ENCODE data around the gene CCDC121.

Gene CCDC121

DNA sequence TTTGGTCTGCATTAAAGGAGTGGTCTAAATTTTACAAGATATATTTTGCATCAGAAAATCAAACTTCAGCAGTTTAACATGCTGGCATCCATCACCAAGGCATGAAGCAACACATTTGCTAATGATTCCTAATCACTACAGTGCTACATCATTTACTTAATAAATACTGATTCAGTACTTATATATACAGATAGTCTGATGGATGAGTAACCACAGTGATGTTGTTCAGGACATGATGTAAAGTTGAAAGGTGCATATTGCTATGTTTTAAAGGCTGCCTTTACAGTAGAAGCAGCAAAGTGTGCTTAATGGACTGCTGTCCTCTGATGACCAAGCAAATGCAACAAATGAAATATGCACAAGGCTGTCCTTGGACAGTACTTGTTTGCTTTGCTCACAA is 23.5 kb upstream of the CCDC121 start:
- no peak for DNase-seq (ENCODE audit: low read depth)
- TF ChIP-seq, protein P1, sequence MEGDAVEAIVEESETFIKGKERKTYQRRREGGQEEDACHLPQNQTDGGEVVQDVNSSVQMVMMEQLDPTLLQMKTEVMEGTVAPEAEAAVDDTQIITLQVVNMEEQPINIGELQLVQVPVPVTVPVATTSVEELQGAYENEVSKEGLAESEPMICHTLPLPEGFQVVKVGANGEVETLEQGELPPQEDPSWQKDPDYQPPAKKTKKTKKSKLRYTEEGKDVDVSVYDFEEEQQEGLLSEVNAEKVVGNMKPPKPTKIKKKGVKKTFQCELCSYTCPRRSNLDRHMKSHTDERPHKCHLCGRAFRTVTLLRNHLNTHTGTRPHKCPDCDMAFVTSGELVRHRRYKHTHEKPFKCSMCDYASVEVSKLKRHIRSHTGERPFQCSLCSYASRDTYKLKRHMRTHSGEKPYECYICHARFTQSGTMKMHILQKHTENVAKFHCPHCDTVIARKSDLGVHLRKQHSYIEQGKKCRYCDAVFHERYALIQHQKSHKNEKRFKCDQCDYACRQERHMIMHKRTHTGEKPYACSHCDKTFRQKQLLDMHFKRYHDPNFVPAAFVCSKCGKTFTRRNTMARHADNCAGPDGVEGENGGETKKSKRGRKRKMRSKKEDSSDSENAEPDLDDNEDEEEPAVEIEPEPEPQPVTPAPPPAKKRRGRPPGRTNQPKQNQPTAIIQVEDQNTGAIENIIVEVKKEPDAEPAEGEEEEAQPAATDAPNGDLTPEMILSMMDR (IDR thresholded peaks at IDR 0.05; ENCODE audit: control insufficient read depth, insufficient read depth, low read depth, low read length, missing control alignments) = no peak
- no peak overlapping the region for H3K4me3 ChIP-seq (ENCODE audit: control insufficient read depth, low read depth, low read length)

DNA sequence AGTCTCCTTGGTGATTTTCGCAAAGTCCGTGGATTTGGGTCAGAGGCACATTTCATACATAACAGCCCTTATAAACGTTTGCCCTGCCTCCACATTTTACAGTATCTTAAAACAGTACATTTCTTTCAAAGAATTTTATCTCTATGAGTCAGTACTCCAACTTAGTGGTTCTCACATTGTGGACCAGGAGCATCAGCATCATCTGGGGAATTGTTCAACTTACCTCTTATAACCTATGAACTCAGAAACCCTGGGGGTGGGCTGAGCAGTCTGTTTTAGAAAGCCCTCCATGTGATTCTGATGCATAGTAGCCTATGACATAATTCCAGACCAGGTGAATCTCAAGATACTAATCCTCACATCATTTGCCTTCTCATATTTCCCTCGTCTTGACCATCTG is 22.2 kb upstream of the CCDC121 start:
- TF ChIP-seq, protein P1 (IDR thresholded peaks at IDR 0.05; ENCODE audit: control insufficient read depth, insufficient read depth, low read depth, low read length, missing control alignments) = no peak

DNA sequence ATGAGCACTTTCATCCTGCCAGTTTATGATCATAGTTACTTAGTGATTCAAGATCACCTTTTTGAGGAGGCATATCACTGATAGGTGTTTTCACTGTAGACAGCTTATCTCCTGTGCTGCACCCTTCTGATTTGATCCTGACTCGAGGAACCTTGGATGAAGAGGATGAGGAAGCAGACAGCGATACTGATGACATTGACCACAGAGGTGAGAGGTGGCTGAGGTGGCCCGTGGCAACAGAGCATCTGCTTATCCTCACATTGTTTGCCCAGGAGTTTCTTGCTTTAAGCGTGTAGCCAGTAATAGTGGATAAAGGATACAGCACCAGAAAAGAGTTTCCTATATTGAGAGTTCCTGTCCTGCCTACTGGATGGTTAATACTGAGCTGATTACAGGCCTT is 18.9 kb upstream of the CCDC121 start:
- TF ChIP-seq, protein P1 (IDR thresholded peaks at IDR 0.05; ENCODE audit: control insufficient read depth, insufficient read depth, low read depth, low read length, missing control alignments) = no peak
- no peak for DNase-seq (ENCODE audit: low read depth)

More for the DNA sequence above, 22.2 kb upstream of the CCDC121 start:
- H3K4me3 ChIP-seq (ENCODE audit: control insufficient read depth, low read depth, low read length) = no peak overlapping the region
- DNase-seq (ENCODE audit: low read depth) = no peak

DNA sequence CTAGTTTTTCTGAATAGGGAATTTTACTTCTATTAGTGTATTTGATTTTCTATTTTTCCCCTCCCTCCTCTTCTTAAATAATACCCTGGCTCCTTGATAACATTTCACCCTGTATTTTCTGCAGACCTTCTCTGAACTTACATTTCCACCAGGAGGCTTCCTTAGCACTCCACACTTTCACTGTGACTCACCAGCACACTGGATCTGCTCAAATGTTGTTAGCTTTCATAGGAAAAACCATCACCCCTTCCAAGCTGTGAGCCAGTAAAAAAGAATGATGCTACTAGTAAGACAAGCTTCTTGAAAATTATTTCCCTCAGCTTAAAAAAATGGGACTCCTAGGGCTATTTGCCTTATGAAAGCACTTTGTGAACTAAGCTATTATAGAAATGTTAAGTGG is 18.5 kb upstream of the CCDC121 start:
- no peak overlapping the region for H3K4me3 ChIP-seq (ENCODE audit: control insufficient read depth, low read depth, low read length)
- no peak for DNase-seq (ENCODE audit: low read depth)
- TF ChIP-seq, protein P1 (IDR thresholded peaks at IDR 0.05; ENCODE audit: control insufficient read depth, insufficient read depth, low read depth, low read length, missing control alignments) = no peak

More for the DNA sequence above, 18.9 kb upstream of the CCDC121 start:
- H3K4me3 ChIP-seq (ENCODE audit: control insufficient read depth, low read depth, low read length) = no peak overlapping the region

DNA sequence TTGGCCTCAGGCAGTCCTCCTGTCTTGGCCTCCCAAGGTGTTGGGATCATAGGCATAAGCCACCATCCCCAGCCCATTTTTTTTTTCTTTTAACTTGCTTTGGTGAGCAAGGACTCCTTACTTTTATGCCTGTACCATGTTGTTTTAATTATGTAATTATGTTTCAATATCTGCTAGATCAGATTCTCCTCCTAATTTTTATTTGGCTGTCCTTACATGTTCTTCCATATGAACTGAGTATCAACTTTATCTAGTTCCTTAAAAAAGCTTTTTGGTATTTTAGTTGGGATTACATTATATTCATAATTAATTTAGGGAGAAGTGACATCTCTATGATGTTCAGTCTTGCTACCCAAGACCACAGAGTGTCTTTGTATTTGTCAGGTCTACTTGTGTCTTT is 16.4 kb upstream of the CCDC121 start:
- no peak for DNase-seq (ENCODE audit: low read depth)
- TF ChIP-seq, protein P1 (IDR thresholded peaks at IDR 0.05; ENCODE audit: control insufficient read depth, insufficient read depth, low read depth, low read length, missing control alignments) = no peak
- no peak overlapping the region for H3K4me3 ChIP-seq (ENCODE audit: control insufficient read depth, low read depth, low read length)

DNA sequence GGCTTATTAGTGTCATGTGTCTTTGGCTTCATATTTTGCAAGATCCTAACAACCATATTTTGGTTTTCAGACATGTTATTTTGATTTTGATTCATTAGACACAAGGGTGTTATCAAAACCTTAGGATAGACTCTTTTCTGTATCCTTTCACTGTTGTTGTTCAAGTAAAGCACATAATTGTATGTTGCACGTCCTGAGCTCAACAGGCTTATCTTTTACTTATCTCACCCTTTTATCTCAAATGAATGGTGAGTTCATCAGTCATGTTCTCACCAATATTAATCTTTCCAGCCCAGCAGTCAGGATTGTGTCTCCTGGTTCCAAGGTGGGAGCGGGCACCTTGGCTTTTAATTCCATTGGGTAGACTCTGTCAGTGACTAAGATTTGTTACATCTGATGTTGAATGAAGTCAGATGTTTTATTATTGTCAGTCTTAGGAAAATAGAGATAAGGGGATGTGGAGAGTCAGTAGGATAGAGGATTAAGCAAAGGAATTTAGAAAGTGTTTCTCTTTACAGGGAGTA is 12.0 kb upstream of the CCDC121 start:
- H3K4me3 ChIP-seq (ENCODE audit: control insufficient read depth, low read depth, low read length) = no peak overlapping the region
- no peak for DNase-seq (ENCODE audit: low read depth)
- TF ChIP-seq, protein P1 (IDR thresholded peaks at IDR 0.05; ENCODE audit: control insufficient read depth, insufficient read depth, low read depth, low read length, missing control alignments) = no peak

DNA sequence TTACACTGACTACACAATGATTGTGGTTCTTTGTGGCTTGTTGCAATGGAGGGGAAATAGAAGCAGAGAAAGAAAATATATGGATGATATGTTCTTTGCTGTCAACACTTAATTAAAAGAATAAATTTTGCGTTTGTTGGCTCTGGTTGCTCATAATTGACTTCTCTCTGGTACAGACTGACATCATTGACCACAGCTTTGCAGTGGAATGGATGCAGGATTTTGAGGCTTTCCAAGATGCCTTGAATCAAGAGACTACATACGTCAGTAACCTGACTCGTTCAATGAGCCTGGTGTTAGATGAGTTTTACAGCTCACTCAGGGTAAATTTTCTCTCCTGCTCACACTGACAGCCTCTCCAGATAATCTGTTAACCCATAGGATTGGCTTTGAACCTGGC is 9.9 kb upstream of the CCDC121 start:
- no peak for DNase-seq (ENCODE audit: low read depth)
- no peak overlapping the region for H3K4me3 ChIP-seq (ENCODE audit: control insufficient read depth, low read depth, low read length)
- TF ChIP-seq, protein P1 (IDR thresholded peaks at IDR 0.05; ENCODE audit: control insufficient read depth, insufficient read depth, low read depth, low read length, missing control alignments) = no peak

Data from AG09309 (cell line).